Spleen (tissue), 11 donors: ENCODE results near the gene FILIP1L. TPM values are rescaled to one million over a fixed set of nuclear protein-coding genes. Genes with fewer than 3 reads are reported as not detected.

Experiments used
- DNase-seq: peaks from one replicate; pipeline ENCODE4 v3.0.0-alpha.2; 2020
- H3K27ac ChIP-seq, 8 donors: fragments of 200-600 bp; sonication (generic) in 7 of 8; 1 replicate in 4 of 8; 2 replicates in 4 of 8; pipeline versions ENCODE4 v1.5.0 to v1.8.0; 2016 to 2021; ENCODE audit warnings: inconsistent platforms in 4 of 8, mild to moderate bottlenecking in 4 of 8, moderate library complexity in 1 of 8
- H3K27me3 ChIP-seq, 7 donors: fragments of 200-600 bp; sonication (generic) in 6 of 7; replicated peaks in 1 of 7; 1 replicate in 4 of 7; 2 replicates in 3 of 7; pipeline versions ENCODE4 v1.5.0 to v1.8.0; 2016 to 2021; ENCODE audit warnings: inconsistent platforms in 3 of 7, mild to moderate bottlenecking in 1 of 7
- H3K36me3 ChIP-seq, 6 donors: fragments of 200-600 bp; sonication (generic) in 5 of 6; 1 replicate in 4 of 6; 2 replicates in 2 of 6; pipeline versions ENCODE4 v1.5.0 to v1.8.0; 2016 to 2021; ENCODE audit warnings: inconsistent platforms in 2 of 6
- H3K4me1 ChIP-seq, 6 donors: fragments of 200-600 bp; sonication (generic) in 5 of 6; 1 replicate in 3 of 6; 2 replicates in 3 of 6; pipeline versions ENCODE4 v1.5.0 to v1.8.0; 2016 to 2021; ENCODE audit warnings: inconsistent platforms in 3 of 6
- H3K4me3 ChIP-seq, 8 donors: fragments of 200-600 bp; sonication (generic) in 7 of 8; 1 replicate in 4 of 8; 2 replicates in 4 of 8; pipeline versions ENCODE4 v1.5.0 to v1.8.0; 2016 to 2021; ENCODE audit warnings: inconsistent platforms in 4 of 8, mild to moderate bottlenecking in 4 of 8, moderate library complexity in 2 of 8
- H3K9me3 ChIP-seq, 8 donors: fragments of 200-600 bp; sonication (generic) in 7 of 8; 1 replicate in 4 of 8; 2 replicates in 4 of 8; pipeline versions ENCODE4 v1.5.0 to v1.8.0; 2016 to 2021; ENCODE audit warnings: inconsistent platforms in 4 of 8
- CTCF ChIP-seq, 11 experiments: fragments of 200-600 bp in 7 of 11; fragments of 450-650 bp in 4 of 11; sonication (generic) in 4 of 11; IDR thresholded peaks in 8 of 11; conservative IDR thresholded peaks in 3 of 11; 1 replicate in 7 of 11; 2 replicates in 4 of 11; pipeline versions ENCODE4 v1.4.0 to v1.8.0; 2016 to 2021; ENCODE audit warnings: antibody characterized with exemption in 11 of 11, inconsistent platforms in 4 of 11, mild to moderate bottlenecking in 1 of 11
- POLR2A ChIP-seq, 3 donors: fragments of 450-650 bp; IDR thresholded peaks; one replicate each; pipeline ENCODE4 v1.5.1; 2017; ENCODE audit warnings: antibody characterized with exemption in 3 of 3, mild to moderate bottlenecking in 1 of 3
- POLR2AphosphoS5 ChIP-seq, 3 donors: sonication (generic); formaldehyde crosslinking; IDR thresholded peaks; one replicate each; pipeline ENCODE4 v1.5.1; 2017; ENCODE audit warnings: antibody characterized with exemption in 3 of 3
- WGBS, 5 donors: extraction: QIAGEN DNeasy Blood & Tissue Kit in 3 of 5; methylation state at CpG; one replicate each; pipeline versions ENCODE4 v1.1.5 to v1.1.7; 2013 to 2018; 5-methylcytosine and 5-hydroxymethylcytosine counted together
- intact Hi-C: fragments of 100-400 bp; cut with DNase I; formaldehyde crosslinking; loops from one replicate; pipeline ENCODE4 v1.15.0; 2023; ENCODE audit warnings: low total_unique reads
- polyA plus RNA-seq, 3 donors: library from polyadenylated mRNA; stranded (reverse); fragments of 200-250 nt; gene quantifications; one replicate each; pipeline ENCODE4 v1.2.1, GENCODE V29; 2013
- total RNA-seq, 7 donors: library from RNA; depleted of rRNA in 3 of 7; stranded (reverse); fragments of >200 nt in 3 of 7; fragmentation: NEBNext Ultra II Directional in 4 of 7; extraction: Animal tissue kit (Norgen Biotek cat#: 25700) in 4 of 7; gene quantifications; one replicate each; pipeline versions ENCODE4 v1.1.0 to v1.2.1, GENCODE V29; 2016 to 2021
- donor health status: healthy with polysubstance abuse.
- donor health status: DM: no; HTN: no; CAD: no; lungs with moderate emphysema.
- donor health status: DM: no; HTN: no; CAD: no.
- donor health status: Bipolar disorder and iron deficiency.
- donor health status: healthy.
- donor health status: DM: no; HTN: no; CAD: no.
- donor health status: DM: yes; HTN: yes; CAD: no.

Gene FILIP1L
- total and polyA plus RNA-seq, 10 donors = 11.1 to 47.7 (median 30.9) TPM

GRCh38 chr3:100005665-100006393 is 108.5 kb downstream of the FILIP1L start:
- no peak overlapping the region for H3K27ac ChIP-seq
- no peak for DNase-seq
- H3K4me1 ChIP-seq = peaks cover 0 to 16% (median 3%) of the 10 kb centered on the region in 6 donors
- intact Hi-C loops = no loop called here
- TF ChIP-seq CTCF (IDR thresholded peaks at IDR 0.05 in 8 of 11, conservative IDR thresholded peaks at IDR 0.05 in 3 of 11) = no peak
- TF ChIP-seq POLR2A (IDR thresholded peaks at IDR 0.05) = no peak
- no peak for TF ChIP-seq POLR2AphosphoS5 (IDR thresholded peaks at IDR 0.05)
- 63 to 92% (median 69%) methylated on average over 2 of the region's 2 CpGs for WGBS, 5 donors
- no peak overlapping the region for H3K4me3 ChIP-seq
- no peaks in the 10 kb centered on the region for H3K9me3 ChIP-seq
- H3K27me3 ChIP-seq = no peaks in the 10 kb centered on the region
- H3K36me3 ChIP-seq = peaks cover 0 to 1% (median 0%) of the 10 kb centered on the region in 6 donors

- H3K4me1 ChIP-seq = peaks cover 0 to 16% (median 3%) of the 10 kb centered on the region in 6 donors
- no peak for TF ChIP-seq POLR2A (IDR thresholded peaks at IDR 0.05)
- TF ChIP-seq POLR2AphosphoS5 (IDR thresholded peaks at IDR 0.05) = no peak
- TF ChIP-seq CTCF (IDR thresholded peaks at IDR 0.05 in 8 of 11, conservative IDR thresholded peaks at IDR 0.05 in 3 of 11) = no peak
- WGBS, 5 donors = 61 to 91% (median 73%) methylated on average over 1 of the region's 1 CpG
- no peak for DNase-seq
- H3K27me3 ChIP-seq = no peaks in the 10 kb centered on the region
- intact Hi-C loops = no loop called here
- no peak overlapping the region for H3K27ac ChIP-seq
- no peaks in the 10 kb centered on the region for H3K36me3 ChIP-seq
- H3K4me3 ChIP-seq = no peak overlapping the region
- H3K9me3 ChIP-seq = no peaks in the 10 kb centered on the region
Measured at GRCh38 chr3:100004931-100005330, 109.4 kb downstream of the FILIP1L start.

- 86 to 91% (median 89%) methylated on average over 4 of the region's 4 CpGs for WGBS, 5 donors
Measured at GRCh38 chr3:100003609-100004503, 110.4 kb downstream of the FILIP1L start.

More at GRCh38 chr3:100003609-100004503, 110.4 kb downstream of the FILIP1L start:
- H3K4me3 ChIP-seq = no peak overlapping the region
- TF ChIP-seq CTCF (IDR thresholded peaks at IDR 0.05 in 8 of 11, conservative IDR thresholded peaks at IDR 0.05 in 3 of 11) (no peak), POLR2AphosphoS5 (IDR thresholded peaks at IDR 0.05) (no peak), POLR2A (IDR thresholded peaks at IDR 0.05) (no peak)
- intact Hi-C loops = no loop called here
- peaks cover 0 to 16% (median 3%) of the 10 kb centered on the region in 6 donors for H3K4me1 ChIP-seq
- H3K36me3 ChIP-seq = no peaks in the 10 kb centered on the region
- no peaks in the 10 kb centered on the region for H3K27me3 ChIP-seq
- H3K27ac ChIP-seq = no peak overlapping the region
- no peaks in the 10 kb centered on the region for H3K9me3 ChIP-seq
- DNase-seq = no peak
